WTC11 (cell line): Measurements from ENCODE around the gene SYTL4. TPM values are rescaled to one million over a fixed set of nuclear protein-coding genes. Genes with fewer than 3 reads are reported as not detected.

ENCODE experiments used
- ATAC-seq: fragments of 200-7000 bp; cut with Tn5 transposase; 2 replicates; pipeline ENCODE4 v1.10.0; 2021; ENCODE audit warnings: mild to moderate bottlenecking, moderate library complexity
- CTCF ChIA-PET: fragments of 300-600 bp; sonication (Branson Sonifier 250); formaldehyde crosslinking; loops from one replicate; lab custom pipeline; 2021; ENCODE audit warnings: antibody characterized with exemption; lab: Charles Lee
- POLR2A ChIA-PET: fragments of 350-600 bp; sonication (Branson Sonifier 250); formaldehyde crosslinking; loops from one replicate; lab custom pipeline; 2021; ENCODE audit warnings: antibody characterized with exemption; lab: Charles Lee
- DNase-seq: peaks from one replicate; pipeline ENCODE4 v3.0.0; 2021; ENCODE audit warnings: low spot score
- H3K27ac Mint-ChIP-seq: 2 replicates; pipeline ENCODE4 v1.8.0; 2021; ENCODE audit warnings: mixed read lengths
- H3K27me3 Mint-ChIP-seq: 2 replicates; pipeline ENCODE4 v1.8.0; 2021; ENCODE audit warnings: low read depth, mild to moderate bottlenecking, moderate library complexity, mixed read lengths
- H3K36me3 Mint-ChIP-seq: 2 replicates; pipeline ENCODE4 v1.8.0; 2021; ENCODE audit warnings: mixed read lengths
- H3K4me1 Mint-ChIP-seq: 2 replicates; pipeline ENCODE4 v1.8.0; 2022; ENCODE audit warnings: mixed read lengths
- H3K4me3 Mint-ChIP-seq: 2 replicates; pipeline ENCODE4 v1.8.0; 2021; ENCODE audit warnings: mild to moderate bottlenecking, moderate library complexity, mixed read lengths
- H3K9me3 Mint-ChIP-seq: 2 replicates; pipeline ENCODE4 v1.8.0; 2021; ENCODE audit warnings: mixed read lengths
- ATF1 ChIP-seq: sonication (generic); formaldehyde crosslinking; IDR thresholded peaks from 2 replicates; pipeline ENCODE4 v1.8.1; 2023; ENCODE audit warnings: mild to moderate bottlenecking, moderate library complexity, missing genetic modification reagents
- CBFB ChIP-seq: sonication (generic); formaldehyde crosslinking; IDR thresholded peaks from 2 replicates; pipeline ENCODE4 v1.8.1; 2022; ENCODE audit warnings: mild to moderate bottlenecking, low read depth, missing genetic modification reagents
- CREM ChIP-seq: sonication (generic); formaldehyde crosslinking; IDR thresholded peaks from 2 replicates; pipeline ENCODE4 v1.8.1; 2022; ENCODE audit warnings: mild to moderate bottlenecking, missing genetic modification reagents, moderate library complexity
- ESRRA ChIP-seq: sonication (generic); formaldehyde crosslinking; IDR thresholded peaks from 2 replicates; pipeline ENCODE4 v1.8.1; 2022; ENCODE audit warnings: mild to moderate bottlenecking, missing genetic modification reagents, borderline replicate concordance
- FOXK1 ChIP-seq: sonication (generic); formaldehyde crosslinking; IDR thresholded peaks from 2 replicates; pipeline ENCODE4 v1.8.0; 2022; ENCODE audit warnings: mild to moderate bottlenecking, moderate library complexity, missing genetic modification reagents
- GABPB1 ChIP-seq: sonication (generic); formaldehyde crosslinking; IDR thresholded peaks from 2 replicates; pipeline ENCODE4 v1.8.1; 2023; ENCODE audit warnings: mild to moderate bottlenecking, missing genetic modification reagents
- GRHL2 ChIP-seq: fragments of 250-450 bp; sonication (Bioruptor Pico); IDR thresholded peaks from 2 replicates; pipeline ENCODE4 v1.8.0; 2022; ENCODE audit warnings: mild to moderate bottlenecking, moderate library complexity; ENCODE audit not compliant: insufficient replicate concordance, severe bottlenecking
- GTF2I ChIP-seq: fragments of 250-450 bp; sonication (Bioruptor Pico); conservative IDR thresholded peaks from 2 replicates; pipeline ENCODE4 v1.4.0; 2021; ENCODE audit warnings: mild to moderate bottlenecking
- MXD4 ChIP-seq: fragments of 250-450 bp; sonication (Bioruptor Pico); IDR thresholded peaks from 2 replicates; pipeline ENCODE4 v1.8.0; 2021; ENCODE audit warnings: mild to moderate bottlenecking, moderate library complexity, borderline replicate concordance
- NFYB ChIP-seq: sonication (generic); formaldehyde crosslinking; conservative IDR thresholded peaks from 2 replicates; pipeline ENCODE4 v1.8.0; 2022; ENCODE audit warnings: low read depth, missing genetic modification reagents
- NR2C2 ChIP-seq: sonication (generic); formaldehyde crosslinking; IDR thresholded peaks from 2 replicates; pipeline ENCODE4 v1.8.0; 2022; ENCODE audit warnings: mild to moderate bottlenecking, missing genetic modification reagents
- NR3C1 ChIP-seq: sonication (generic); formaldehyde crosslinking; conservative IDR thresholded peaks from 2 replicates; pipeline ENCODE4 v1.8.1; 2023; ENCODE audit warnings: low read depth, mild to moderate bottlenecking, missing genetic modification reagents
- SMAD4 ChIP-seq: sonication (generic); formaldehyde crosslinking; IDR thresholded peaks from 2 replicates; pipeline ENCODE4 v1.8.0; 2022; ENCODE audit warnings: mild to moderate bottlenecking, missing genetic modification reagents
- SOX15 ChIP-seq: fragments of 250-450 bp; sonication (Bioruptor Pico); IDR thresholded peaks from 2 replicates; pipeline ENCODE4 v1.9.0; 2021; ENCODE audit warnings: mild to moderate bottlenecking
- TCF7 ChIP-seq: sonication (generic); formaldehyde crosslinking; IDR thresholded peaks from 2 replicates; pipeline ENCODE4 v1.8.0; 2022; ENCODE audit warnings: mild to moderate bottlenecking, low read depth, missing genetic modification reagents, moderate library complexity
- TEAD1 ChIP-seq: sonication (generic); formaldehyde crosslinking; IDR thresholded peaks from 2 replicates; pipeline ENCODE4 v1.8.0; 2022; ENCODE audit warnings: mild to moderate bottlenecking, missing genetic modification reagents
- TP53 ChIP-seq: sonication (generic); formaldehyde crosslinking; IDR thresholded peaks from 2 replicates; pipeline ENCODE4 v1.8.1; 2023; ENCODE audit warnings: mild to moderate bottlenecking, missing genetic modification reagents
- ZBTB21 ChIP-seq: sonication (generic); formaldehyde crosslinking; IDR thresholded peaks from 2 replicates; pipeline ENCODE4 v1.8.1; 2023; ENCODE audit warnings: mild to moderate bottlenecking, missing genetic modification reagents, borderline replicate concordance
- ZNF219 ChIP-seq: sonication (generic); formaldehyde crosslinking; IDR thresholded peaks from 2 replicates; pipeline ENCODE4 v1.8.0; 2023; ENCODE audit warnings: missing genetic modification reagents, mild to moderate bottlenecking, borderline replicate concordance
- ZNF317 ChIP-seq: sonication (generic); formaldehyde crosslinking; IDR thresholded peaks from 2 replicates; pipeline ENCODE4 v1.8.1; 2023; ENCODE audit warnings: low read depth, mild to moderate bottlenecking, moderate library complexity, missing genetic modification reagents, borderline replicate concordance
- ZNF416 ChIP-seq: fragments of 250-450 bp; sonication (Bioruptor Pico); IDR thresholded peaks from 2 replicates; pipeline ENCODE4 v1.9.0; 2021; ENCODE audit warnings: mild to moderate bottlenecking, inconsistent platforms
- total RNA-seq: library from RNA; stranded (reverse); gene quantifications from 3 replicates; pipeline ENCODE4 v1.2.3, GENCODE V29; 2021
- TF ChIP-seq, protein P1 (sequence below): sonication (generic); formaldehyde crosslinking; IDR thresholded peaks from 2 replicates; pipeline ENCODE4 v1.8.1; 2023; ENCODE audit warnings: mild to moderate bottlenecking, missing genetic modification reagents
- TF ChIP-seq, protein P2 (sequence below): sonication (generic); formaldehyde crosslinking; IDR thresholded peaks from 2 replicates; pipeline ENCODE4 v1.8.0; 2022; ENCODE audit warnings: missing genetic modification reagents
- TF ChIP-seq, protein P3 (sequence below): sonication (generic); formaldehyde crosslinking; IDR thresholded peaks from 2 replicates; pipeline ENCODE4 v1.8.1; 2023; ENCODE audit warnings: mild to moderate bottlenecking, missing genetic modification reagents, moderate library complexity
- TF ChIP-seq, protein P4 (sequence below): fragments of 250-450 bp; sonication (Bioruptor Pico); IDR thresholded peaks from 2 replicates; pipeline ENCODE4 v1.9.0; 2021; ENCODE audit warnings: mild to moderate bottlenecking
- TF ChIP-seq, protein P5 (sequence below): sonication (generic); formaldehyde crosslinking; IDR thresholded peaks from 2 replicates; pipeline ENCODE4 v1.8.0; 2023; ENCODE audit warnings: mild to moderate bottlenecking, missing genetic modification reagents

SYTL4 gene
- total RNA-seq, 1 experiment from 2014 or later = 0.31 TPM

DNA sequence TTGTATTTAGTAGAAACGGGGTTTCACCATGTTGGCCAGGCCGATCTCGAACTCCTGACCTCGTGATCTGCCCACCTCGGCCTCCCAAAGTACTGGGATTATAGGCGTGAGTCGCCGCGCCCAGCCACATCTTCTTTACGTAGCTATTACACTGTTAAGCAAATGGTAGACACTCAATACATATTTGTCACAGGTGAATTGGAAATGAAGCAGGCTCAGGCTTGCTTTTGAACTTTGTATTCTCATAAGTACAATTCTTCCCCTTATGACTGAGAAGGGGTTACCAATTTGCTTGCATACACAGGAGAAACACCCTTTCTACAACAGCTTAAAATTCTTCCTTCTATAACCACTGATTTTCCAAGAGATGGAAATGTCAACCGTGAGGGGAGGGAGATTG lies 88.7 kb downstream of the SYTL4 start:
- H3K36me3 Mint-ChIP-seq = no peaks in the 10 kb centered on the region
- peaks cover 3% of the 10 kb centered on the region for H3K27me3 Mint-ChIP-seq
- peaks cover 36% of the 10 kb centered on the region for H3K4me1 Mint-ChIP-seq
- POLR2A ChIA-PET = interaction anchor here (0.6 kb wide), 1 partner anchor 25 kb away, joined by 6 read pairs; no protein-coding TSS in a partner anchor
- CTCF ChIA-PET = no interaction called here
- no peaks in the 10 kb centered on the region for H3K9me3 Mint-ChIP-seq
- H3K27ac Mint-ChIP-seq = no peak overlapping the region
- TF ChIP-seq ZBTB21 = no peak
- no peak for TF ChIP-seq GABPB1 (CRISPR knock-in tag)
- no peak for TF ChIP-seq ZNF317 (CRISPR knock-in tag)
- TF ChIP-seq, protein P1, sequence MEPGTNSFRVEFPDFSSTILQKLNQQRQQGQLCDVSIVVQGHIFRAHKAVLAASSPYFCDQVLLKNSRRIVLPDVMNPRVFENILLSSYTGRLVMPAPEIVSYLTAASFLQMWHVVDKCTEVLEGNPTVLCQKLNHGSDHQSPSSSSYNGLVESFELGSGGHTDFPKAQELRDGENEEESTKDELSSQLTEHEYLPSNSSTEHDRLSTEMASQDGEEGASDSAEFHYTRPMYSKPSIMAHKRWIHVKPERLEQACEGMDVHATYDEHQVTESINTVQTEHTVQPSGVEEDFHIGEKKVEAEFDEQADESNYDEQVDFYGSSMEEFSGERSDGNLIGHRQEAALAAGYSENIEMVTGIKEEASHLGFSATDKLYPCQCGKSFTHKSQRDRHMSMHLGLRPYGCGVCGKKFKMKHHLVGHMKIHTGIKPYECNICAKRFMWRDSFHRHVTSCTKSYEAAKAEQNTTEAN (CRISPR knock-in tag) = no peak
- TF ChIP-seq, protein P2, sequence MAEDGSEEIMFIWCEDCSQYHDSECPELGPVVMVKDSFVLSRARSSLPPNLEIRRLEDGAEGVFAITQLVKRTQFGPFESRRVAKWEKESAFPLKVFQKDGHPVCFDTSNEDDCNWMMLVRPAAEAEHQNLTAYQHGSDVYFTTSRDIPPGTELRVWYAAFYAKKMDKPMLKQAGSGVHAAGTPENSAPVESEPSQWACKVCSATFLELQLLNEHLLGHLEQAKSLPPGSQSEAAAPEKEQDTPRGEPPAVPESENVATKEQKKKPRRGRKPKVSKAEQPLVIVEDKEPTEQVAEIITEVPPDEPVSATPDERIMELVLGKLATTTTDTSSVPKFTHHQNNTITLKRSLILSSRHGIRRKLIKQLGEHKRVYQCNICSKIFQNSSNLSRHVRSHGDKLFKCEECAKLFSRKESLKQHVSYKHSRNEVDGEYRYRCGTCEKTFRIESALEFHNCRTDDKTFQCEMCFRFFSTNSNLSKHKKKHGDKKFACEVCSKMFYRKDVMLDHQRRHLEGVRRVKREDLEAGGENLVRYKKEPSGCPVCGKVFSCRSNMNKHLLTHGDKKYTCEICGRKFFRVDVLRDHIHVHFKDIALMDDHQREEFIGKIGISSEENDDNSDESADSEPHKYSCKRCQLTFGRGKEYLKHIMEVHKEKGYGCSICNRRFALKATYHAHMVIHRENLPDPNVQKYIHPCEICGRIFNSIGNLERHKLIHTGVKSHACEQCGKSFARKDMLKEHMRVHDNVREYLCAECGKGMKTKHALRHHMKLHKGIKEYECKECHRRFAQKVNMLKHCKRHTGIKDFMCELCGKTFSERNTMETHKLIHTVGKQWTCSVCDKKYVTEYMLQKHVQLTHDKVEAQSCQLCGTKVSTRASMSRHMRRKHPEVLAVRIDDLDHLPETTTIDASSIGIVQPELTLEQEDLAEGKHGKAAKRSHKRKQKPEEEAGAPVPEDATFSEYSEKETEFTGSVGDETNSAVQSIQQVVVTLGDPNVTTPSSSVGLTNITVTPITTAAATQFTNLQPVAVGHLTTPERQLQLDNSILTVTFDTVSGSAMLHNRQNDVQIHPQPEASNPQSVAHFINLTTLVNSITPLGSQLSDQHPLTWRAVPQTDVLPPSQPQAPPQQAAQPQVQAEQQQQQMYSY (CRISPR knock-in tag) = no peak
- TF ChIP-seq NFYB = no peak
- no peak for TF ChIP-seq SMAD4 (CRISPR knock-in tag)
- no peak for TF ChIP-seq GTF2I (CRISPR knock-in tag)
- TF ChIP-seq CREM = no peak
- no peak for TF ChIP-seq MXD4 (CRISPR knock-in tag)
- TF ChIP-seq, protein P3, sequence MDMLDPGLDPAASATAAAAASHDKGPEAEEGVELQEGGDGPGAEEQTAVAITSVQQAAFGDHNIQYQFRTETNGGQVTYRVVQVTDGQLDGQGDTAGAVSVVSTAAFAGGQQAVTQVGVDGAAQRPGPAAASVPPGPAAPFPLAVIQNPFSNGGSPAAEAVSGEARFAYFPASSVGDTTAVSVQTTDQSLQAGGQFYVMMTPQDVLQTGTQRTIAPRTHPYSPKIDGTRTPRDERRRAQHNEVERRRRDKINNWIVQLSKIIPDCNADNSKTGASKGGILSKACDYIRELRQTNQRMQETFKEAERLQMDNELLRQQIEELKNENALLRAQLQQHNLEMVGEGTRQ = no peak
- TF ChIP-seq FOXK1 (CRISPR knock-in tag) = no peak
- TF ChIP-seq ZNF219 (CRISPR knock-in tag) = no peak
- TF ChIP-seq, all 79 proteins: peak for 0
- H3K4me3 Mint-ChIP-seq = no peak overlapping the region
- no peak for DNase-seq
- ATAC-seq = no peak

DNA sequence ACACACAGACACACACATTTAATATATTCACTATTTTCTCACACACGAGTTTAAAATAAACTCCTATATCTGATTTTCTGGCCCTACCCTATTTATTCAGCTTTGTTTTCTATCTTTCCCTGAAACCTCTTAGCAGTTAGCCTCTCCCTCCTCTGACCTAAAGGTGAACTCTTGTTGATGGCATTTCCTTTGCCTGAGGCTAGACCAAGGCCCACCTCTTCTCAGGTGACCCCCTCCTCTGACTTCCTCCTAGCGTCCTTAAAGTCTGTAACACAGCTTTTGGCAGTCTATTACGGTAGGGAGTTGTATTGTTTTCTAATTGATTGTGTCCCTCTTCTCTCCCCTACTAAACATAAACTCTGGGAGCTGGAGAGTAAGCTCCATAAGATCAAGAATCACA lies 89.6 kb downstream of the SYTL4 start:
- DNase-seq (no peak), ATAC-seq (peak; percentile 80)
- Mint-ChIP-seq H3K36me3 (no peaks in the 10 kb centered on the region), H3K4me1 (peaks cover 32% of the 10 kb centered on the region), H3K4me3 (no peak overlapping the region), H3K27ac (no peak overlapping the region), H3K9me3 (no peaks in the 10 kb centered on the region), H3K27me3 (peaks cover 3% of the 10 kb centered on the region)
- CTCF ChIA-PET = no interaction called here
- POLR2A ChIA-PET = no interaction called here
- TF ChIP-seq NR2C2 (no peak), CBFB (no peak), SOX15 (CRISPR knock-in tag) (no peak), ZNF416 (no peak), TEAD1 (CRISPR knock-in tag) (no peak), ATF1 (no peak), GTF2I (CRISPR knock-in tag) (no peak), TCF7 (CRISPR knock-in tag) (no peak), TP53 (CRISPR knock-in tag) (no peak), ESRRA (no peak), GRHL2 (CRISPR knock-in tag) (no peak), NR3C1 (CRISPR knock-in tag) (no peak), ZNF317 (CRISPR knock-in tag) (no peak)
- TF ChIP-seq, protein P4, sequence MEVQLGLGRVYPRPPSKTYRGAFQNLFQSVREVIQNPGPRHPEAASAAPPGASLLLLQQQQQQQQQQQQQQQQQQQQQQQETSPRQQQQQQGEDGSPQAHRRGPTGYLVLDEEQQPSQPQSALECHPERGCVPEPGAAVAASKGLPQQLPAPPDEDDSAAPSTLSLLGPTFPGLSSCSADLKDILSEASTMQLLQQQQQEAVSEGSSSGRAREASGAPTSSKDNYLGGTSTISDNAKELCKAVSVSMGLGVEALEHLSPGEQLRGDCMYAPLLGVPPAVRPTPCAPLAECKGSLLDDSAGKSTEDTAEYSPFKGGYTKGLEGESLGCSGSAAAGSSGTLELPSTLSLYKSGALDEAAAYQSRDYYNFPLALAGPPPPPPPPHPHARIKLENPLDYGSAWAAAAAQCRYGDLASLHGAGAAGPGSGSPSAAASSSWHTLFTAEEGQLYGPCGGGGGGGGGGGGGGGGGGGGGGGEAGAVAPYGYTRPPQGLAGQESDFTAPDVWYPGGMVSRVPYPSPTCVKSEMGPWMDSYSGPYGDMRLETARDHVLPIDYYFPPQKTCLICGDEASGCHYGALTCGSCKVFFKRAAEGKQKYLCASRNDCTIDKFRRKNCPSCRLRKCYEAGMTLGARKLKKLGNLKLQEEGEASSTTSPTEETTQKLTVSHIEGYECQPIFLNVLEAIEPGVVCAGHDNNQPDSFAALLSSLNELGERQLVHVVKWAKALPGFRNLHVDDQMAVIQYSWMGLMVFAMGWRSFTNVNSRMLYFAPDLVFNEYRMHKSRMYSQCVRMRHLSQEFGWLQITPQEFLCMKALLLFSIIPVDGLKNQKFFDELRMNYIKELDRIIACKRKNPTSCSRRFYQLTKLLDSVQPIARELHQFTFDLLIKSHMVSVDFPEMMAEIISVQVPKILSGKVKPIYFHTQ (CRISPR knock-in tag) = no peak
- TF ChIP-seq, protein P5, sequence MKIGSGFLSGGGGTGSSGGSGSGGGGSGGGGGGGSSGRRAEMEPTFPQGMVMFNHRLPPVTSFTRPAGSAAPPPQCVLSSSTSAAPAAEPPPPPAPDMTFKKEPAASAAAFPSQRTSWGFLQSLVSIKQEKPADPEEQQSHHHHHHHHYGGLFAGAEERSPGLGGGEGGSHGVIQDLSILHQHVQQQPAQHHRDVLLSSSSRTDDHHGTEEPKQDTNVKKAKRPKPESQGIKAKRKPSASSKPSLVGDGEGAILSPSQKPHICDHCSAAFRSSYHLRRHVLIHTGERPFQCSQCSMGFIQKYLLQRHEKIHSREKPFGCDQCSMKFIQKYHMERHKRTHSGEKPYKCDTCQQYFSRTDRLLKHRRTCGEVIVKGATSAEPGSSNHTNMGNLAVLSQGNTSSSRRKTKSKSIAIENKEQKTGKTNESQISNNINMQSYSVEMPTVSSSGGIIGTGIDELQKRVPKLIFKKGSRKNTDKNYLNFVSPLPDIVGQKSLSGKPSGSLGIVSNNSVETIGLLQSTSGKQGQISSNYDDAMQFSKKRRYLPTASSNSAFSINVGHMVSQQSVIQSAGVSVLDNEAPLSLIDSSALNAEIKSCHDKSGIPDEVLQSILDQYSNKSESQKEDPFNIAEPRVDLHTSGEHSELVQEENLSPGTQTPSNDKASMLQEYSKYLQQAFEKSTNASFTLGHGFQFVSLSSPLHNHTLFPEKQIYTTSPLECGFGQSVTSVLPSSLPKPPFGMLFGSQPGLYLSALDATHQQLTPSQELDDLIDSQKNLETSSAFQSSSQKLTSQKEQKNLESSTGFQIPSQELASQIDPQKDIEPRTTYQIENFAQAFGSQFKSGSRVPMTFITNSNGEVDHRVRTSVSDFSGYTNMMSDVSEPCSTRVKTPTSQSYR (CRISPR knock-in tag) = no peak
